ENCODE results near the gene TMX4.
"Not testable (repeated sequence)": the region's sequence is repeated elsewhere in the genome, so short reads cannot be mapped to it uniquely, and the experiment has no call there.

The TMX4 gene

DNA sequence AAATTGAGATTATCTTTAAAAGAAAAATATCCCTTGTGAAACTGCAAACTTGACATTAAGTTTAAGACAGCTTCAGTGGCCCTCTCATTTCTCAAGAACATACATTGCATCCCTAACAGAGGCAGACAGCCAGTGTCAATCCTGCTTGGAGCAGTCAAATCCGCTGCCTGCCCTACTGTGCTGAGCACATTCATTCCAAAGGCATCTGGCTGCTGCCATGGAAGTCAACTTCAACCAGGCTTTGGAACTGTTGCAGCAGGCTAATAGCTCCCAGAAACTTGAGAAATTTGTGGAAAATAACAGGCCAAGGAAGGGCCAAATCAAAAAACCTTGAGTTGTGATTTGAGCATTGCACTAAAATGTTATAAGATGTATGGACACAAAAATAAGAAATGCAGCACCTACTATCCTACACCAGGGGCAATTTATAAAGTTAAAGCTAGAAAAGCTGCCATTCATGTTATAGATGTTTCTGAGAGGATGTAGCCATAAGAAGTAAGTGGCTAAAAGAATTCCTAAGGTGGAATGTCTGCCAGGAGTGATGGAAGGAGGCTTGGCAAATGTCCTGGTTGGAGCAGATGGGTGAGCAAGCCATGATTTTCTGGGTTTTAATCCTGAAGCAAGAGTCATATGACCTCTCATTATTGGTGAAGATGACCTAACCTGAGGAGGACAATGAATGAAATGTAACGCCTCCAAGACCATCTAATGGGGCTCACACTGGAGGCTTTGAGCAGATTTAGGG lies 47.9 kb downstream of the TMX4 start:
- DNase-seq (ENCODE audit: low read depth in 3 of 3, low spot score in 1 of 3) = no peak

DNA sequence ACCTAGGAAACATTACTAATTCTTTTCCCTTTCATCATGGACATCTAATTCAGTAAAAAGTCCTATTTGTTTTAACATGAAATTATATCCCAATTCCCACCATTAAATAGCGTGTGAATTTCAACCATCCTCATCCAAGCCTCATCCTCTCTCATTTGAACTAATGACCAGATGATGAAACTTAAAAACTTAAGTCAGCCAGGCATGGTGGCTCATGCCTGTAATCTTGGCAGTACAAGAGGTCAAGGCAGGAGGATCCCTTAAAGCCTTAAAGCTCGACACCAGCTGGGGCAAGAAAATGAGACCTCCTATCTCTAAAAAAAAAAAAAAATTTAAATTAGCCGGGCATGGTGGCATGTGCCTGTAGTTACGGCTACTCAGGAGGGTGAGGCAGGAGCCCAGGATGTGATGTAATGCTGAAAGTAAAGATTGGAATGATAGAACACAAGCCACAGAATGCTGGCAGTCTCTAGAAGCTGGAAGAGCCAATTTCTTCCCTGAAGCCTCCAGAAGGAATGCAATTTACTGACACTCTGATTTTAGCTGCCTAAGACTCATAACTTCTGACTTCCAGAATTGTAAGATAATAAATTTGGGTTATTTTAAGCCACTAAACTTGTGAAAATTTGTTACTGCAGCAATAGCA lies 52.2 kb downstream of the TMX4 start:
- DNase-seq (ENCODE audit: low read depth in 3 of 3, low spot score in 1 of 3) = no peak

GRCh38 chr20:7966176-7966575 lies 53.4 kb downstream of the TMX4 start:
- DNase-seq (ENCODE audit: low read depth in 3 of 3, low spot score in 1 of 3) = no peak

DNA sequence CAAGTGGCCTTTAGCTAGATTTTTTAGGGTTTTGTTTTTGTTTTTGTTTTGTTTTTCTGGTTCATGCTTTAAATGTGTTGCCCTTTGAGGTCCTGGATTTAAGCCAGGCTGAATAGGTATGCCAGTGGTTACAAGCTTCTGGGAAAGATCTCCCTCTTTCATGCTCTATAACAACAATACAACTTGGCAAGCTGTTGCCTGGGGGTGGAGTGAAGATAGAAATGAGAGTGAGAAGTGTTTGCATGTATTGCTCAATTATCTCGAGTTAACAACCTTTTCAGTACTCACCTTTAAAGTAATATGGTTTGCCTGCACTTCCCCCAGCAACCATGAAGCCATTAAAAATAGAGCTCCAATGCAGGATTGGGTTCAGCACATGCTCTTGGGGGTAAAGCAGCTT lies 60.1 kb downstream of the TMX4 start:
- no peak for DNase-seq (ENCODE audit: low read depth in 3 of 3, low spot score in 1 of 3)

DNA sequence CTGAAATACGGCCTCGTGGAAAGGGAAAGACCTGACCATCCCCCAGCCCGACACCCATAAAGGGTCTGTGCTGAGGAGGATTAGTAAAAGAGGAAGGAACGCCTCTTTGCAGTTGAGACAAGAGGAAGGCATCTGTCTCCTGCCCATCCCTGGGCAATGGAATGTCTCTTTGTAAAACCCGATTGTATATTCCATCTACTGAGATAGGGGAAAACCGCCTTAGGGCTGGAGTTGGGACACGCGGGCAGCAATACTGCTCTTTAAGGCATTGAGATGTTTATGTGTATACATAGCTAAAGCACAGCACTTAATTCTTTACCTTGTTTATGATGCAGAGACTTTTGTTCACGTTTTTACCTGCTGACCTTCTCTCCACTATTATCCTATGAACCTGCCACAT lies 63.0 kb downstream of the TMX4 start:
- not testable (repeated sequence) for DNase-seq (ENCODE audit: low read depth in 3 of 3, low spot score in 1 of 3)

- DNase-seq (ENCODE audit: low read depth in 3 of 3, low spot score in 1 of 3) = no peak
Observed at GRCh38 chr20:7950387-7950786, 69.2 kb downstream of the TMX4 start.

- DNase-seq (ENCODE audit: low read depth in 3 of 3, low spot score in 1 of 3) = no peak
Observed at GRCh38 chr20:7943891-7944290, 75.7 kb downstream of the TMX4 start.

- DNase-seq (ENCODE audit: low read depth in 3 of 3, low spot score in 1 of 3) = no peak
Observed at GRCh38 chr20:7940341-7940740, 79.2 kb downstream of the TMX4 start, which contains the start of gene HAO1. Gene HAO1 (minus strand): TSS chr20:7940458. CDS start chr20:7940422, 36 bp downstream.

- no peak for DNase-seq (ENCODE audit: low read depth in 3 of 3, low spot score in 1 of 3)
Observed at GRCh38 chr20:7939663-7940062, 79.9 kb downstream of the TMX4 start.

GRCh38 chr20:7938058-7938457 lies 81.5 kb downstream of the TMX4 start:
- DNase-seq (ENCODE audit: low read depth in 3 of 3, low spot score in 1 of 3) = no peak

GRCh38 chr20:7937328-7937727 lies 82.2 kb downstream of the TMX4 start:
- DNase-seq (ENCODE audit: low read depth in 3 of 3, low spot score in 1 of 3) = no peak

GRCh38 chr20:7935027-7935551 lies 84.5 kb downstream of the TMX4 start:
- no peak for DNase-seq (ENCODE audit: low read depth in 3 of 3, low spot score in 1 of 3)

DNA sequence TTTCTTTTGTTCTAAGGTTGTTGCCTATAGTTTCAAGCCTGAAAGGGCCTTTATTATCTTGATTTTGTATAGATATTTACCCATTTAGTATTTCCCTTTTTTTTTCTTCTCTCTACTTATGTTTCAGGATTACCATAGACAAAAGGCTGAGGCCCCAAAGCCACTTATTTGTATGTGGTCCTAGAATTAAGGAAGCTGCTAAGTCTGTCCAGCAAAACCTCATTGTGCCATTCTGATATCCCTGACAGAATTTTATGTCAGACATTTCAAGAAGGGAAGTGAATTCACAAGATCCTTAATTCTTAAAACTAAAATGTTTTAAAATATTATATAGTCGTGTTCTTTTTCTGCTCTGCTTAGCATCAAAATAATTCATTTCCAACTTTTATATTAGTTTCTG lies 86.2 kb downstream of the TMX4 start:
- DNase-seq (ENCODE audit: low read depth in 3 of 3, low spot score in 1 of 3) = no peak

DNA sequence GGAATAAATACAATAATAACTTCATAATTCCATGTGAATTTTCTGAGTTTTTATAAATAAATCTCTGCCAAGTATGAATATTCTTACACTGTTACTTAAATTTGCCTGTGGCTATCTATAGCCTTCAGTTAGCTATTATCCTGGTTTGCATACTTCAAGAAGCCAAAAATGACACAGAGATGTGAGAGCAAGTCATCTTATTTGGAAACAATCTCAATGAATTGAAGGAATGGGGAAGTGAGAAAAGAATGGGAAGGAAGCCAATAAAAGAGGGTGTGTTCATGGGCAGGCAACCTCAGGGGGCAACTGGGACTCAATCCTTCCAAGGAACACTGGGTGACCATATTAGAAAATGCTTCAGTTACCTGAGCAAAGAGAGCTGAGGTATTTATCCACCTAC lies 89.2 kb downstream of the TMX4 start:
- DNase-seq (ENCODE audit: low read depth in 3 of 3, low spot score in 1 of 3) = no peak

All from stimulated activated CD4-positive, alpha-beta T cell treated with anti-CD3 and anti-CD28 coated beads, TNF-alpha, amount 100 ng/mL, for 1 hour (primary cell).